HEK293 (cell line): Measurements from ENCODE around the gene POLR1F.

Experiments
- CTCF ChIA-PET: fragments of 350-600 bp; formaldehyde crosslinking; extraction: SDS; loops from one replicate; lab custom pipeline; 2021; ENCODE audit warnings: antibody characterized with exemption; lab: Yijun Ruan, JAX
- POLR2A ChIA-PET: fragments of 300-600 bp; formaldehyde crosslinking; extraction: SDS; loops from one replicate; lab custom pipeline; 2020; ENCODE audit warnings: antibody characterized with exemption, inconsistent platforms; lab: Yijun Ruan, JAX
- H3K27ac ChIP-seq: fragments of 200-500 bp; sonication (Bioruptor generic); 2 replicates; pipeline ENCODE4 v1.5.1; 2014; ENCODE audit warnings: low read depth, low read length, control low read depth, inconsistent platforms; ENCODE audit errors: extremely low read depth
- H3K36me3 ChIP-seq, 2 experiments: fragments of 200-500 bp in 1 of 2; sonication (Bioruptor generic) in 1 of 2; 1 replicate in 1 of 2; 2 replicates in 1 of 2; pipeline ENCODE4 v1.5.1; 2014 to 2017; ENCODE audit warnings: inconsistent platforms in 2 of 2, low read length in 2 of 2; ENCODE audit not compliant: control insufficient read depth in 2 of 2, insufficient read depth in 1 of 2
- H3K4me1 ChIP-seq: fragments of 200-500 bp; sonication (Bioruptor generic); 2 replicates; pipeline ENCODE4 v1.5.1; 2014; ENCODE audit warnings: mild to moderate bottlenecking, low read length, inconsistent platforms; ENCODE audit not compliant: control insufficient read depth, insufficient read depth
- H3K4me3 ChIP-seq: 2 replicates; pipeline ENCODE4 v1.5.1; 2011; ENCODE audit warnings: low read depth, mild to moderate bottlenecking, control low read depth, low read length, moderate library complexity
- H3K9me3 ChIP-seq: fragments of 200-500 bp; sonication (Bioruptor generic); 2 replicates; pipeline ENCODE4 v1.5.1; 2014; ENCODE audit warnings: low read depth, low read length, inconsistent platforms; ENCODE audit not compliant: control insufficient read depth, insufficient read depth
- FEZF1 ChIP-seq: fragments of 450-650 bp; formaldehyde crosslinking; IDR thresholded peaks from 2 replicates; pipeline ENCODE4 v1.5.1; 2016; ENCODE audit warnings: missing biosample characterization, missing genetic modification characterization
- HOXC10 ChIP-seq: sonication (generic); formaldehyde crosslinking; IDR thresholded peaks from 2 replicates; pipeline ENCODE4 v1.8.1; 2023; ENCODE audit warnings: mild to moderate bottlenecking, missing genetic modification reagents
- REPIN1 ChIP-seq: fragments of 450-650 bp; formaldehyde crosslinking; IDR thresholded peaks from 2 replicates; pipeline ENCODE4 v1.5.1; 2017; ENCODE audit warnings: missing biosample characterization, missing genetic modification characterization, low read depth
- ZIC2 ChIP-seq: fragments of 450-650 bp; formaldehyde crosslinking; IDR thresholded peaks from 2 replicates; pipeline ENCODE4 v1.5.1; 2016; ENCODE audit warnings: missing biosample characterization, missing genetic modification characterization
- ZNF223 ChIP-seq: fragments of 450-650 bp; formaldehyde crosslinking; IDR thresholded peaks from 2 replicates; pipeline ENCODE4 v1.5.1; 2016; ENCODE audit warnings: missing biosample characterization, missing genetic modification characterization
- ZNF423 ChIP-seq: fragments of 450-650 bp; formaldehyde crosslinking; IDR thresholded peaks from 2 replicates; pipeline ENCODE4 v1.5.1; 2016; ENCODE audit warnings: missing biosample characterization, missing genetic modification characterization
- ZNF558 ChIP-seq: fragments of 450-650 bp; formaldehyde crosslinking; IDR thresholded peaks from 2 replicates; pipeline ENCODE4 v1.5.1; 2016; ENCODE audit warnings: missing biosample characterization, missing genetic modification characterization
- ZNF596 ChIP-seq: fragments of 450-650 bp; IDR thresholded peaks from 2 replicates; pipeline ENCODE4 v1.5.0; 2018; ENCODE audit warnings: missing biosample characterization, mild to moderate bottlenecking, missing genetic modification characterization, moderate library complexity
- ZNF626 ChIP-seq: fragments of 450-650 bp; sonication (Bioruptor Pico); formaldehyde crosslinking; IDR thresholded peaks from 2 replicates; pipeline ENCODE4 v1.5.1; 2018; ENCODE audit warnings: missing biosample characterization, missing genetic modification characterization, inconsistent platforms
- ZNF654 ChIP-seq: fragments of 450-650 bp; formaldehyde crosslinking; IDR thresholded peaks from 2 replicates; pipeline ENCODE4 v1.5.1; 2016; ENCODE audit warnings: low read depth, missing biosample characterization, missing genetic modification characterization
- ZNF707 ChIP-seq: fragments of 450-650 bp; formaldehyde crosslinking; IDR thresholded peaks from 2 replicates; pipeline ENCODE4 v1.5.1; 2016; ENCODE audit warnings: missing biosample characterization, missing genetic modification characterization
- ZNF830 ChIP-seq: fragments of 450-650 bp; IDR thresholded peaks from 2 replicates; pipeline ENCODE4 v1.5.0; 2018; ENCODE audit warnings: missing biosample characterization, missing genetic modification characterization, low read depth, mild to moderate bottlenecking, moderate library complexity
- ZNF843 ChIP-seq: fragments of 450-650 bp; formaldehyde crosslinking; IDR thresholded peaks from 2 replicates; pipeline ENCODE4 v1.5.1; 2016; ENCODE audit warnings: missing biosample characterization, missing genetic modification characterization
- TF ChIP-seq, protein P1 (sequence below): fragments of 450-650 bp; formaldehyde crosslinking; IDR thresholded peaks from 2 replicates; pipeline ENCODE4 v1.5.0; 2017; ENCODE audit warnings: missing biosample characterization, missing genetic modification characterization, borderline replicate concordance
- TF ChIP-seq, protein P2 (sequence below): fragments of 450-650 bp; formaldehyde crosslinking; IDR thresholded peaks from 2 replicates; pipeline ENCODE4 v1.5.1; 2017; ENCODE audit warnings: missing biosample characterization, missing genetic modification characterization
- TF ChIP-seq, protein P3 (sequence below): fragments of 450-650 bp; formaldehyde crosslinking; IDR thresholded peaks from 2 replicates; pipeline ENCODE4 v1.5.1; 2016; ENCODE audit warnings: missing biosample characterization, missing genetic modification characterization
- TF ChIP-seq, protein P4 (sequence below): fragments of 450-650 bp; formaldehyde crosslinking; IDR thresholded peaks from 2 replicates; pipeline ENCODE4 v1.5.1; 2016; ENCODE audit warnings: missing biosample characterization, missing genetic modification characterization, low read depth
- TF ChIP-seq, protein P5 (sequence below): IDR thresholded peaks from 2 replicates; pipeline ENCODE4 v1.6.1; 2011; ENCODE audit warnings: mild to moderate bottlenecking, low read depth, low read length, borderline replicate concordance

POLR1F gene

DNA sequence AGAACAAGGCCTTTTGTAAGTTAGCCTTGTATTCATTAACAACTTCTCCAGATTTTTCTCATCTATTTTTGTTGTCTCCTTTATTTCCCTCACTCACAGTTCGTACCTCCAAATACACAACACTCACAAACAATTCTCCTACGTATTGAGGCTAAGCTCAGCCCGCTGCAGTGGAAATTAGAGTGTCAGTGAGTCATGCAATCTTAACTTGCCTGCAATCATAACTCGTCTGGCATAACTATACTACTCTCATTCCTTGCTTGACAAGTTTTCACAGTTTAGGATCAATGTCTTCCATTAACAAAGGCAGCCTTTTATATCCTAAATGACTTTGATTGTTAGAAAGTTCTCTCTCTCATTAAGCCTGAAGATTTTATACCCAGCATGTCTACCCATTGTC is 40.8 kb upstream of the POLR1F start (continued):
- TF ChIP-seq, protein P1, sequence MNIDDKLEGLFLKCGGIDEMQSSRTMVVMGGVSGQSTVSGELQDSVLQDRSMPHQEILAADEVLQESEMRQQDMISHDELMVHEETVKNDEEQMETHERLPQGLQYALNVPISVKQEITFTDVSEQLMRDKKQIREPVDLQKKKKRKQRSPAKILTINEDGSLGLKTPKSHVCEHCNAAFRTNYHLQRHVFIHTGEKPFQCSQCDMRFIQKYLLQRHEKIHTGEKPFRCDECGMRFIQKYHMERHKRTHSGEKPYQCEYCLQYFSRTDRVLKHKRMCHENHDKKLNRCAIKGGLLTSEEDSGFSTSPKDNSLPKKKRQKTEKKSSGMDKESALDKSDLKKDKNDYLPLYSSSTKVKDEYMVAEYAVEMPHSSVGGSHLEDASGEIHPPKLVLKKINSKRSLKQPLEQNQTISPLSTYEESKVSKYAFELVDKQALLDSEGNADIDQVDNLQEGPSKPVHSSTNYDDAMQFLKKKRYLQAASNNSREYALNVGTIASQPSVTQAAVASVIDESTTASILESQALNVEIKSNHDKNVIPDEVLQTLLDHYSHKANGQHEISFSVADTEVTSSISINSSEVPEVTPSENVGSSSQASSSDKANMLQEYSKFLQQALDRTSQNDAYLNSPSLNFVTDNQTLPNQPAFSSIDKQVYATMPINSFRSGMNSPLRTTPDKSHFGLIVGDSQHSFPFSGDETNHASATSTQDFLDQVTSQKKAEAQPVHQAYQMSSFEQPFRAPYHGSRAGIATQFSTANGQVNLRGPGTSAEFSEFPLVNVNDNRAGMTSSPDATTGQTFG (tag by site-specific recombination): no peak
- TF ChIP-seq FEZF1 (tag by site-specific recombination): no peak
- TF ChIP-seq, protein P2, sequence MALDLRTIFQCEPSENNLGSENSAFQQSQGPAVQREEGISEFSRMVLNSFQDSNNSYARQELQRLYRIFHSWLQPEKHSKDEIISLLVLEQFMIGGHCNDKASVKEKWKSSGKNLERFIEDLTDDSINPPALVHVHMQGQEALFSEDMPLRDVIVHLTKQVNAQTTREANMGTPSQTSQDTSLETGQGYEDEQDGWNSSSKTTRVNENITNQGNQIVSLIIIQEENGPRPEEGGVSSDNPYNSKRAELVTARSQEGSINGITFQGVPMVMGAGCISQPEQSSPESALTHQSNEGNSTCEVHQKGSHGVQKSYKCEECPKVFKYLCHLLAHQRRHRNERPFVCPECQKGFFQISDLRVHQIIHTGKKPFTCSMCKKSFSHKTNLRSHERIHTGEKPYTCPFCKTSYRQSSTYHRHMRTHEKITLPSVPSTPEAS (tag by site-specific recombination): no peak
- no peak for TF ChIP-seq ZNF626 (tag by site-specific recombination)
- TF ChIP-seq ZNF830 (tag by site-specific recombination): no peak
- no peak for TF ChIP-seq ZNF558 (tag by site-specific recombination)
- no peak for TF ChIP-seq ZNF423
- TF ChIP-seq, protein P3, sequence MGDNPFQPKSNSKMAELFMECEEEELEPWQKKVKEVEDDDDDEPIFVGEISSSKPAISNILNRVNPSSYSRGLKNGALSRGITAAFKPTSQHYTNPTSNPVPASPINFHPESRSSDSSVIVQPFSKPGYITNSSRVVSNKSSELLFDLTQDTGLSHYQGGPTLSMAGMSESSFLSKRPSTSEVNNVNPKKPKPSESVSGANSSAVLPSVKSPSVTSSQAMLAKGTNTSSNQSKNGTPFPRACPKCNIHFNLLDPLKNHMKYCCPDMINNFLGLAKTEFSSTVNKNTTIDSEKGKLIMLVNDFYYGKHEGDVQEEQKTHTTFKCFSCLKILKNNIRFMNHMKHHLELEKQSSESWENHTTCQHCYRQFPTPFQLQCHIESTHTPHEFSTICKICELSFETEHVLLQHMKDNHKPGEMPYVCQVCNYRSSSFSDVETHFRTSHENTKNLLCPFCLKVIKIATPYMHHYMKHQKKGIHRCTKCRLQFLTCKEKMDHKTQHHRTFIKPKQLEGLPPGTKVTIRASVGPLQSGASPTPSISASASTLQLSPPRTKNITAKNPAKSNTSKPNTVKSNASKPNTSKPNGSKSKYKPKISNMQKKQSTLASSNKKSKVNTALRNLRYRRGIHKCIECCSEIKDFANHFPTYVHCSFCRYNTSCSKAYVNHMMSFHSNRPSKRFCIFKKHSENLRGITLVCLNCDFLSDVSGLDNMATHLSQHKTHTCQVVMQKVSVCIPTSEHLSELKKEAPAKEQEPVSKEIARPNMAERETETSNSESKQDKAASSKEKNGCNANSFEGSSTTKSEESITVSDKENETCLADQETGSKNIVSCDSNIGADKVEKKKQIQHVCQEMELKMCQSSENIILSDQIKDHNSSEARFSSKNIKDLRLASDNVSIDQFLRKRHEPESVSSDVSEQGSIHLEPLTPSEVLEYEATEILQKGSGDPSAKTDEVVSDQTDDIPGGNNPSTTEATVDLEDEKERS: no peak
- TF ChIP-seq, protein P4, sequence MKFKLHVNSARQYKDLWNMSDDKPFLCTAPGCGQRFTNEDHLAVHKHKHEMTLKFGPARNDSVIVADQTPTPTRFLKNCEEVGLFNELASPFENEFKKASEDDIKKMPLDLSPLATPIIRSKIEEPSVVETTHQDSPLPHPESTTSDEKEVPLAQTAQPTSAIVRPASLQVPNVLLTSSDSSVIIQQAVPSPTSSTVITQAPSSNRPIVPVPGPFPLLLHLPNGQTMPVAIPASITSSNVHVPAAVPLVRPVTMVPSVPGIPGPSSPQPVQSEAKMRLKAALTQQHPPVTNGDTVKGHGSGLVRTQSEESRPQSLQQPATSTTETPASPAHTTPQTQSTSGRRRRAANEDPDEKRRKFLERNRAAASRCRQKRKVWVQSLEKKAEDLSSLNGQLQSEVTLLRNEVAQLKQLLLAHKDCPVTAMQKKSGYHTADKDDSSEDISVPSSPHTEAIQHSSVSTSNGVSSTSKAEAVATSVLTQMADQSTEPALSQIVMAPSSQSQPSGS: no peak
- TF ChIP-seq, protein P5, sequence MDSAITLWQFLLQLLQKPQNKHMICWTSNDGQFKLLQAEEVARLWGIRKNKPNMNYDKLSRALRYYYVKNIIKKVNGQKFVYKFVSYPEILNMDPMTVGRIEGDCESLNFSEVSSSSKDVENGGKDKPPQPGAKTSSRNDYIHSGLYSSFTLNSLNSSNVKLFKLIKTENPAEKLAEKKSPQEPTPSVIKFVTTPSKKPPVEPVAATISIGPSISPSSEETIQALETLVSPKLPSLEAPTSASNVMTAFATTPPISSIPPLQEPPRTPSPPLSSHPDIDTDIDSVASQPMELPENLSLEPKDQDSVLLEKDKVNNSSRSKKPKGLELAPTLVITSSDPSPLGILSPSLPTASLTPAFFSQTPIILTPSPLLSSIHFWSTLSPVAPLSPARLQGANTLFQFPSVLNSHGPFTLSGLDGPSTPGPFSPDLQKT: no peak

DNA sequence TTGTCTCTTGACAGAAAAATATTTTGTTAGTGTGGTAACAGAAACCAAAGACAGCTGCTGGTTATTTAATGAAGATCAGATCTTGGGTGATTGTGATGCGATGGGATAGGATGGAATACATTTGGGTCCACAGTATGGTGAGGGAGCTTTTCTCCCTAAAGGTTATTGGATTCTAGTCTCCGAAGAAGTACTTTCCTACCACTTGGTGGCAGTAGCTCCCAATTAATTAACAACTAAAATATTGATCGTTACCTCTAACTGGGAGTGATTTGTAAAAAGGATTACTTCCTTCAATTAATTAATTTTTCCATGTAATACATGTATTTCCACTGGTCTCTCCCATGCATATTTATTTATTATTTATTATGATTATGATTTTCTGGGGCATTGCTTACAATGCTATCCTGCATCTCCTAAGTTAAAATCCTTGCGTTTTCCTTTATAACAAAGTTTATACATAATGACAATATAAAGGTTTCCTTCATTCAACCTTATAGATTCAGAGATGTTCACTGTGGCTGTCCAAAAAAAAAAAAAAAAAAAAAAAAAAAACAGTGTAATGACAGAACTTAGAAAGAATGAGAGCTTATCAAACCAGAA is 39.0 kb upstream of the POLR1F start:
- ChIA-PET CTCF (interaction anchor here (0.6 to 2.4 kb wide), 29 partner anchors 9 to 1606 kb away, joined by 3 to 24 read pairs (median 4); partner anchors contain the start of gene POLR1F), POLR2A (no interaction called here)
- no peak overlapping the region for H3K27ac ChIP-seq

DNA sequence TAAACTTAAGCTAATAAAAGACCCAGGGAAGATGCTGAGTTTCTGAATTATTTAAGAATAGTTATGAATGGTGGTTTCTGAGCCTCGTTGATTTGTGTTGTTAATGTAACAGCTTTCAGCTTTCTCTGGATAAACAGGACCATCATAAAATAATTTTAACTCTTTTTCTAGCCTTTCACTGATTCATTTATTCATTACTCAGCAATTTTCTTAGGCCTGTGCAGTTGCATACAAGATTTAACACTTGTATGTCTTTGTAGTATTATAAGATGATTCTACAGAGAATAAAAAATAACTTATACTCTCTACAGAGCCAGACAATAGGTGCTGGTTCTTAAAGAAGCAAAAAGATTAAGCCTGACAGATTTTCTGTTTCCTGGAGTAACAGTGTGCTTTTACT is 35.2 kb upstream of the POLR1F start:
- TF ChIP-seq ZNF843: no peak
- TF ChIP-seq, all 188 proteins: peak for 0
- CTCF ChIA-PET: interaction anchor here (0.6 to 2.3 kb wide), 4 partner anchors 10 to 855 kb away, joined by 3 to 11 read pairs (median 6); no protein-coding TSS in a partner anchor
- no peaks in the 10 kb centered on the region for H3K9me3 ChIP-seq
- POLR2A ChIA-PET: no interaction called here
- no peak overlapping the region for H3K27ac ChIP-seq
- no peak overlapping the region for H3K4me3 ChIP-seq
- H3K4me1 ChIP-seq: no peaks in the 10 kb centered on the region
- H3K36me3 ChIP-seq: no peaks in the 10 kb centered on the region

More for the DNA sequence above, 39.0 kb upstream of the POLR1F start:
- no peak overlapping the region for H3K4me3 ChIP-seq
- TF ChIP-seq HOXC10 (CRISPR knock-in tag) (no peak), ZNF654 (tag by site-specific recombination) (peak; percentile 61), REPIN1 (no peak), ZNF596 (tag by site-specific recombination) (no peak), ZIC2 (tag by site-specific recombination) (no peak), ZNF707 (tag by site-specific recombination) (no peak), ZNF223 (tag by site-specific recombination) (no peak)
- no peaks in the 10 kb centered on the region for H3K4me1 ChIP-seq
- H3K36me3 ChIP-seq: no peaks in the 10 kb centered on the region
- no peaks in the 10 kb centered on the region for H3K9me3 ChIP-seq
